HCT116 (cell line): ENCODE measurements around the gene MICA. TPM values are rescaled to one million over a fixed set of nuclear protein-coding genes. Genes with fewer than 3 reads are reported as not detected.

Experiments
- ATAC-seq: fragments of 200-7000 bp; cut with Tn5 transposase; 2 replicates; pipeline ENCODE4 v1.9.1; 2020; ENCODE audit warnings: mild to moderate bottlenecking, moderate library complexity
- BruUV-seq: library from RNA; stranded (reverse); fragments of 400-500 nt; replicated peaks from 2 replicates; lab custom pipeline; 2021; lab: Mats Ljungman, UMichigan
- CTCF ChIA-PET: fragments of 300-600 bp; sonication (Branson Sonifier 250); formaldehyde crosslinking; loops from one replicate; lab custom pipeline; 2021; ENCODE audit warnings: antibody characterized with exemption; lab: Charles Lee
- POLR2A ChIA-PET: fragments of 300-600, 350-600 bp; sonication (Branson Sonifier 250); formaldehyde crosslinking; loops from one replicate; lab custom pipeline; 2021; ENCODE audit warnings: antibody characterized with exemption; lab: Charles Lee
- RAD21 ChIA-PET, 2 experiments: fragments of 300-600 bp; sonication (Branson Sonifier 250); formaldehyde crosslinking; loops; one replicate each; lab custom pipeline; 2023; ENCODE audit warnings: low total read pairs in 2 of 2; ENCODE audit not compliant: uncharacterized antibody in 2 of 2, unreplicated experiment in 2 of 2, low non-redundant PET in 1 of 2; lab: Charles Lee
- DNase-seq: peaks from one replicate; pipeline ENCODE4 v3.0.0-alpha.2; 2010; ENCODE audit warnings: low read depth, low spot score
- H2AFZ ChIP-seq: fragments of 200-600 bp; shearing (Covaris generic), sonication (generic); 2 replicates; pipeline ENCODE4 v1.6.1; 2017; ENCODE audit warnings: low read depth, mixed run types, mixed read lengths, antibody characterized with exemption, low read length; ENCODE audit not compliant: poor library complexity, severe bottlenecking
- H3K27ac ChIP-seq: 2 replicates; pipeline ENCODE4 v1.5.1; 2012; ENCODE audit warnings: low read depth, low read length
- H3K27me3 ChIP-seq: fragments of 200-600 bp; sonication (generic); 2 replicates; pipeline ENCODE4 v1.6.1; 2016; ENCODE audit warnings: mixed run types, low read length, mixed read lengths; ENCODE audit not compliant: insufficient read depth
- H3K36me3 ChIP-seq, 2 experiments: fragments of 200-500 bp in 1 of 2; fragments of 200-600 bp in 1 of 2; sonication (Bioruptor generic) in 1 of 2; sonication (generic) in 1 of 2; 2 replicates each; pipeline versions ENCODE4 v1.5.1 to v1.6.1; 2014 to 2016; ENCODE audit warnings: low read length in 2 of 2, inconsistent platforms in 1 of 2, mixed read lengths in 1 of 2, mixed run types in 1 of 2; ENCODE audit not compliant: insufficient read depth in 2 of 2, control insufficient read depth in 1 of 2
- H3K4me1 ChIP-seq, 2 experiments: fragments of 200-600 bp in 1 of 2; sonication (generic) in 1 of 2; 2 replicates each; pipeline versions ENCODE4 v1.5.1 to v1.6.1; 2012 to 2017; ENCODE audit warnings: low read length in 2 of 2, inconsistent platforms in 1 of 2, mild to moderate bottlenecking in 1 of 2, mixed read lengths in 1 of 2, mixed run types in 1 of 2, moderate library complexity in 1 of 2; ENCODE audit not compliant: insufficient read depth in 2 of 2, control insufficient read depth in 1 of 2
- H3K4me2 ChIP-seq: fragments of 200-600 bp; sonication (generic); 2 replicates; pipeline ENCODE4 v1.6.1; 2017; ENCODE audit warnings: mixed run types, low read length, mixed read lengths
- H3K4me3 ChIP-seq, 2 experiments: fragments of 200-600 bp in 1 of 2; sonication (generic) in 1 of 2; replicated peaks in 1 of 2; 2 replicates each; pipeline ENCODE4 v1.5.1; 2011 to 2016; ENCODE audit warnings: low read length in 2 of 2, control low read depth in 1 of 2, low read depth in 1 of 2, mild to moderate bottlenecking in 1 of 2, mixed read lengths in 1 of 2, mixed run types in 1 of 2
- H3K79me2 ChIP-seq: fragments of 200-600 bp; sonication (generic); 2 replicates; pipeline ENCODE4 v1.6.1; 2017; ENCODE audit warnings: mild to moderate bottlenecking, mixed run types, low read length, moderate library complexity, mixed read lengths; ENCODE audit not compliant: insufficient read depth
- H3K9ac ChIP-seq: fragments of 200-600 bp; sonication (generic); 2 replicates; pipeline ENCODE4 v1.6.1; 2016; ENCODE audit warnings: low read length, mixed read lengths
- H3K9me2 ChIP-seq: fragments of 200-600 bp; sonication (generic), shearing (Covaris generic); 2 replicates; pipeline ENCODE4 v1.6.1; 2017; ENCODE audit warnings: mixed run types, mild to moderate bottlenecking, moderate library complexity; ENCODE audit not compliant: insufficient read depth
- H3K9me3 ChIP-seq, 2 experiments: fragments of 200-500 bp in 1 of 2; fragments of 200-600 bp in 1 of 2; sonication (Bioruptor generic) in 1 of 2; sonication (generic) in 1 of 2; 2 replicates each; pipeline ENCODE4 v1.6.1; 2014 to 2017; ENCODE audit warnings: low read length in 2 of 2, mixed read lengths in 2 of 2, inconsistent platforms in 1 of 2, low read depth in 1 of 2, mild to moderate bottlenecking in 1 of 2, mixed run types in 1 of 2, moderate library complexity in 1 of 2; ENCODE audit not compliant: control insufficient read depth in 1 of 2, insufficient read depth in 1 of 2
- H4K20me1 ChIP-seq: fragments of 200-600 bp; sonication (generic), shearing (Covaris generic); 2 replicates; pipeline ENCODE4 v1.6.1; 2017; ENCODE audit warnings: mixed run types, mild to moderate bottlenecking, moderate library complexity; ENCODE audit not compliant: insufficient read depth
- ATF3 ChIP-seq: IDR thresholded peaks from 2 replicates; pipeline ENCODE4 v1.6.1; 2012
- CBX3 ChIP-seq: IDR thresholded peaks from 2 replicates; pipeline ENCODE4 v1.6.1; 2012; ENCODE audit warnings: low read depth
- CEBPB ChIP-seq: IDR thresholded peaks from 2 replicates; pipeline ENCODE4 v1.6.1; 2012; ENCODE audit warnings: low read depth
- EGR1 ChIP-seq: IDR thresholded peaks from 2 replicates; pipeline ENCODE4 v1.6.1; 2012; ENCODE audit warnings: low read depth
- ELF1 ChIP-seq: IDR thresholded peaks from 2 replicates; pipeline ENCODE4 v1.6.1; 2012; ENCODE audit warnings: low read depth, borderline replicate concordance
- EZH2 ChIP-seq: fragments of 200-600 bp; sonication (generic); IDR thresholded peaks from 2 replicates; pipeline ENCODE4 v1.6.1; 2017; ENCODE audit warnings: antibody characterized with exemption, mixed run types
- EZH2phosphoT487 ChIP-seq: fragments of 200-600 bp; IDR thresholded peaks from 2 replicates; pipeline ENCODE4 v1.6.1; 2018; ENCODE audit warnings: antibody characterized with exemption, borderline replicate concordance
- FOSL1 ChIP-seq: IDR thresholded peaks from 2 replicates; pipeline ENCODE4 v1.6.1; 2012; ENCODE audit warnings: low read depth
- MAX ChIP-seq: IDR thresholded peaks from 2 replicates; pipeline ENCODE4 v1.6.1; 2012
- POLR2A ChIP-seq: IDR thresholded peaks from 2 replicates; pipeline ENCODE4 v1.7.0; 2011; ENCODE audit warnings: borderline replicate concordance; ENCODE audit not compliant: insufficient read depth, insufficient read length; ENCODE audit errors: extremely low read depth
- RAD21 ChIP-seq: IDR thresholded peaks from 2 replicates; pipeline ENCODE4 v1.6.1; 2012; ENCODE audit warnings: low read depth, mild to moderate bottlenecking
- YY1 ChIP-seq: IDR thresholded peaks from 2 replicates; pipeline ENCODE4 v1.6.1; 2011; ENCODE audit warnings: low read length, low read depth, moderate library complexity, mild to moderate bottlenecking; ENCODE audit not compliant: insufficient replicate concordance; ENCODE audit errors: extremely low read depth
- intact Hi-C: fragments of 100-400 bp; cut with micrococcal nuclease; formaldehyde crosslinking; loops from 2 replicates; pipeline ENCODE4 v1.10.0; 2022
- total RNA-seq: library from RNA; stranded (reverse); gene quantifications from one replicate; pipeline ENCODE4 v1.2.1, GENCODE V29; 2021; ENCODE audit not compliant: unreplicated experiment
- TF ChIP-seq, protein P1 (sequence below): IDR thresholded peaks from 2 replicates; pipeline ENCODE4 v1.6.1; 2012; ENCODE audit warnings: low read depth

The MICA gene
- total RNA-seq, 1 experiment from 2014 or later = 24.1 TPM

DNA sequence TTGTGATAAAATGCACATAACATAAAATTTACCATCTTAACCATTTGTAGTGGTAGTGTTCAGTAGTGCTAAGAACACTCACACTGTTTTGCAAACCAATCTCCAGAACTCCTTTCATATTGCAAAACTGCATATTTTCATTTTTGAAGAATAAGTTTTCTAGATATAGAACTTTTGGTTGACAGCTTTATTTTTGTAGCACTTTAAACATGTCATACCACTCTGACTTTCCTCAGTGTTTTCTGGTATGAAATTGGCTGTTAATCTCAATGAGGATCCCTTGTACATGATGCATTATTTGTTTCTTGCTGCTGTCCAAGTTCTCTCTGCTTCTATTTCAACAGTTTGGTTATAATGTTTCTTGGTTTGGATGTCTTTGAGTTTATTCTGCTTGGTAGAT lies 49.5 kb downstream of the MICA start:
- RAD21 ChIA-PET = no interaction called here
- Histone ChIP-seq H2AFZ (no peak overlapping the region), H3K9me2 (no peaks in the 10 kb centered on the region), H3K9ac (no peak overlapping the region), H3K4me1 (no peaks in the 10 kb centered on the region), H4K20me1 (no peaks in the 10 kb centered on the region), H3K36me3 (no peaks in the 10 kb centered on the region), H3K9me3 (no peaks in the 10 kb centered on the region), H3K27ac (no peak overlapping the region), H3K4me3 (no peak overlapping the region), H3K27me3 (no peaks in the 10 kb centered on the region), H3K4me2 (no peak overlapping the region), H3K79me2 (no peaks in the 10 kb centered on the region)
- CTCF ChIA-PET = interaction anchor here (1.7 kb wide), 1 partner anchor 10 kb away, joined by 7 read pairs; no protein-coding TSS in a partner anchor
- POLR2A ChIA-PET = no interaction called here
- ATAC-seq (no peak), DNase-seq (no peak)
- TF ChIP-seq POLR2A (no peak), RAD21 (no peak), CBX3 (no peak), ELF1 (no peak), MAX (no peak), CEBPB (no peak), YY1 (no peak), EZH2 (no peak), FOSL1 (no peak), EGR1 (no peak), EZH2phosphoT487 (no peak), ATF3 (no peak)
- TF ChIP-seq, protein P1, sequence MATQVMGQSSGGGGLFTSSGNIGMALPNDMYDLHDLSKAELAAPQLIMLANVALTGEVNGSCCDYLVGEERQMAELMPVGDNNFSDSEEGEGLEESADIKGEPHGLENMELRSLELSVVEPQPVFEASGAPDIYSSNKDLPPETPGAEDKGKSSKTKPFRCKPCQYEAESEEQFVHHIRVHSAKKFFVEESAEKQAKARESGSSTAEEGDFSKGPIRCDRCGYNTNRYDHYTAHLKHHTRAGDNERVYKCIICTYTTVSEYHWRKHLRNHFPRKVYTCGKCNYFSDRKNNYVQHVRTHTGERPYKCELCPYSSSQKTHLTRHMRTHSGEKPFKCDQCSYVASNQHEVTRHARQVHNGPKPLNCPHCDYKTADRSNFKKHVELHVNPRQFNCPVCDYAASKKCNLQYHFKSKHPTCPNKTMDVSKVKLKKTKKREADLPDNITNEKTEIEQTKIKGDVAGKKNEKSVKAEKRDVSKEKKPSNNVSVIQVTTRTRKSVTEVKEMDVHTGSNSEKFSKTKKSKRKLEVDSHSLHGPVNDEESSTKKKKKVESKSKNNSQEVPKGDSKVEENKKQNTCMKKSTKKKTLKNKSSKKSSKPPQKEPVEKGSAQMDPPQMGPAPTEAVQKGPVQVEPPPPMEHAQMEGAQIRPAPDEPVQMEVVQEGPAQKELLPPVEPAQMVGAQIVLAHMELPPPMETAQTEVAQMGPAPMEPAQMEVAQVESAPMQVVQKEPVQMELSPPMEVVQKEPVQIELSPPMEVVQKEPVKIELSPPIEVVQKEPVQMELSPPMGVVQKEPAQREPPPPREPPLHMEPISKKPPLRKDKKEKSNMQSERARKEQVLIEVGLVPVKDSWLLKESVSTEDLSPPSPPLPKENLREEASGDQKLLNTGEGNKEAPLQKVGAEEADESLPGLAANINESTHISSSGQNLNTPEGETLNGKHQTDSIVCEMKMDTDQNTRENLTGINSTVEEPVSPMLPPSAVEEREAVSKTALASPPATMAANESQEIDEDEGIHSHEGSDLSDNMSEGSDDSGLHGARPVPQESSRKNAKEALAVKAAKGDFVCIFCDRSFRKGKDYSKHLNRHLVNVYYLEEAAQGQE = no peak
- intact Hi-C loops = no loop called here
- BruUV-seq = no TSS peak
